GM18519 (cell line): Measurements from ENCODE around the gene XPR1.

Source experiments
- ATAC-seq: cut with Tn5 transposase; IDR thresholded peaks from one replicate; pipeline ENCODE4 v1.9.1; 2021; ENCODE audit warnings: mild to moderate bottlenecking, moderate library complexity; ENCODE audit not compliant: unreplicated experiment, low FRiP score

The XPR1 gene

DNA sequence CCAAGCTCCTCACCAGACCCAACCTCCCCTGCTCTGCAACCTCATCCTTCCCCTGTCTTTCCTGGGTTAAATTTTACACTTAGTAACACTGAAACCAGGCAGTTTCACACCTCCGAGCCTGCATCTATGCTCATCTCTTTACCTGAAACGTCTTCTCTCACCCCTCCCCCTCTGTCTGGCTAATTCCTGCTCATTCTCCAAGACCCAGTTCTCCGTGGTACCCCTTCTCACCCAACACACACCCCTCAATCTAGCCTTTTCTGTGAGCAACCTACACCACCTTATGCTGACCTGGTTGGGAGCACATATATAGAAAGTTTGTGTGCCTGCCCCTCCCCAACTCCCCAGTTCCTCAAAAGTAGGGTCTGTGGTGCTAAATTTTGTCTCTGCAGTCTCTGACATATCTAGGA is 277.2 kb downstream of the XPR1 start:
- no peak for ATAC-seq

DNA sequence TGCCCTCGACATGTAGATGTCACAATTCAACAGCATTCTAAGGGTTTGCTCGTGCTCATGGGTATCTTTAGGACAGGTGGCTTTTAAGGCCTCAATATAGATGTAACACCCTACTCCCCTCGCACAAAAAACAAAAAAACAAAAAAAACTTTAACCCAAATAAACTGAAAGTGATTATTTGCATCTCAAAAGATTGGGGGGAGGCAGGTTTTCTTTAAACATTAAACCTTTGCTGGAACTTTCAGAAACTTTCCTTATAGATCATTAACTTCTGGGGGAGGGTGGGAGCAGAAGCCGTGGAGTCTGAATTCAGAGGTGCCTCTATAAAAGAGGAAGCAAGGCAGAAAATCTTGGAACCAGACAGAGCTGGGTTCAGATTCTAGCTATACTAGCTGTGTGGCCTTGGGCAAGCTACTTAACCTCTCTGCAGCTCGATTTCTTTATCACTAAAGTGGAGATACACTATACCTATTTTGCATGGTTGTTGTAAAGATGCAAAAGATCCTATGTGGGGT is 277.7 kb downstream of the XPR1 start:
- ATAC-seq = no peak

DNA sequence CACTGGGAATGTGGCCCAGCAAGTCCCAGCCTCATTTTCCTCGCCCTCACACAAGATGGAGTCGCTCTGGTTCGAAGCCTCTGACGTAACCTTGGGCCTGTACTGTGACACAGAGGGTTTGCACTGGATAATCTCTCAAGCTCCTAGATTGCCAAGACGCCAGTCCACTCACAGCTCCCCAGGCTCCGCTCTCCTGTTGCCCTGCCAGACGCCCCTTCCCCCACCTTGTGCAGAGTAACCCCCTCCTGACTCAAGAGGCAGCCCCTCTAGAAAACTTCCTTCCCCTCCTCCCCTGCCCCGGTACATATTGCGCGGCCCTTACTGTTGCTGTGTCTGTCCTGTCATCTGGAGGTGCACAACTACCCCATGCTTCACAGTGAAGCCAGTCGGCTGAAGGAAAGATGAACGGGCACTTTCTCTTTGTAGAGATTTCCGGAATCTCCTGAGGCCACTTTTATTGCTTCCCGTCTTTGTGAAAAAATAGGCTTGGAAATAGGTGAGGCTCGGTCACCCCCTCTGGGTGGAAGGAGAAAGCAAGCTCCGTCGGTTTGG is 279.9 kb downstream of the XPR1 start:
- ATAC-seq = no peak

DNA sequence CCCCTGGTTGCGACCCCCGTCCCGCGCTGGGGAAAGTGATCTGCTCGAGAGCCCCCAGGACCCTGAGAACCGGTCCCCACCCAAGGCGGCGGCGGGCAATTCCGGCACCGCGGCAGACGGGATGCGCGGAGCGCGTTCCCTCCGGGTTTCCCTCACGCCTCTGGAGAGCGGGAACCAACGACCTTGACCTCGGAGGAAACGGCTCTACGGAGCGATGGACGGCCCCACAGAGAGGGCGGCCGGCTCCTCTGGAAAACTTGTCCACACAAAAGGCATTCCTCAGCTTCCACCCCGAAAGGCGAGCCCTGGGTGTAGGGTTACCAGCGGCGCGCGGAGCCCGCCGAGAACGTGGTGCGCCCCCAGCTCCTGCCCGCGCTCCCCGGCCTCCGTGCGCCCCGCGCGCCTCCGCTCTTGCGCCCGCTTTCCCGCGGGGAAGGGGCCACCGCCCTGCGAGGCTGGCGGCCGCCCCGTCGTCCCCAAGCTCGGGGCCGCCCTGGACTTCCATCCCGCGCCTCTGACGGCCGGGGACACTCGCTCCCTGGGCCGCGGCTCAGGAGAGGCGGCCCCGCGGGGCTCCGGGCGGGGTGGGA is 280.5 kb downstream of the XPR1 start:
- no peak for ATAC-seq

DNA sequence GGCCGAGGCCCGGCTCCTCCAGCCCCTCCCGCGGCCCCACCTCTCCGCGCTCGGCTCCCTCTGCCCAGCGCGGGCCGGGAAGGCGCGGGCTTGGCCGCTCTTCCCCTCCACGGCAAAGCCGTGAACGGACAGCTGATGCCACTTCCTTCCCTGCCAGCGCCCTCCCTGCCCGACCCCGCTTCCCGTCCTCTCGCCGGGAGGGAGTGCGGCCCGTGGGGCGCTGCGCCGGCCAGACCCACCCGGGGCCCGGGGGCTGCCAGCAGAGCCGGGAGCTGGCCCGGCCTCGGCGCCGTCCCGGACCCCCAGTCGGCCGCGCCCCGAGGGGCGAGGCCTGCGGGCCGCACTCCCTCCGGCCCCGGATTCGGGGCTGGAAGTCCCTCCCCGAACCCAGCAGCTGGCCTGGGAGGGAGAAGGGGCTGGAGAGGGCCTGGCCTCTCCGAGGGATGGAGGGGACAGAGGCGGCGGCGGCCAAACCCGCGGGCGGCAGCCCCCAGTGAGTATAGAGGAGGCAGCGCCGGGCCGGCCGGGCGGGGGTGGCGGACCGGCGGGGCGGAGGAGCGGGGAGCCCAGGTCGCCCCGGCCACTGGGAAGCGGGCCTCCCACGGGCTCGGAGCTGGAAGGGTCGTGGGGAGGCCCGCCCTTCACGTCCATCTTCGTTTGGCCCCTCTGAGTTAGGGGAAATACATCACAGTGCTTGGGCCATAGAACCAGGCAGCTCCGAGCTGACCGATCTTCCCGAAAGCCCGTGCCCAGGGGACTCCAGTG is 281.2 kb downstream of the XPR1 start, which contains the start of gene KIAA1614:
Gene KIAA1614 (plus strand): TSS at position 97 of the 765 bp plus-strand sequence. CDS start 347 bp downstream, at position 444.
- no peak for ATAC-seq

DNA sequence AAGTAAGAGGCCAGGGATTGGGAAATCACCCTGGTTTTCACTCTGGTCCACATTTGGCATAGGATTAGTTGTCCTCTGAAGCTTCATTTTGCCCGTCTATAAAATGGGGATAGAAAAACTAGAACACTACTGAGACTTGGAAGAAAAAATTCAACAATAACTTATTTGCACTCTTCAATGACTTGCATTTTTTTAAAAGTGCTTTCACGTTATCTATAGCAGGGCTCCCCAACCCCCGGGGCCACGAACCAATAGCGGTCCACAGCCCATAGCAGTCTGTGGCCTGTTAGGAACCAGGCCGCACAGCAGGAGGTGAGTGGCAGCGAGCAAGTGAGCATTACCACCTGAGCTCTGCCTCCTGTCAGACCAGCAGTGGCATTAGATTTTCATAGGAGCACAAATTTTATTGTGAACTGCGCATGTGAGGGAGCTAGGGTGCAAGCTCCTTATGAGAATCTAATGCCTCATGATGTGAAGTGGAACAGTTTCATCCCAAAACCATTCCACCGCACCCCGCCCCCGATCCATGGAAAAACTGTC is 283.7 kb downstream of the XPR1 start:
- no peak for ATAC-seq

DNA sequence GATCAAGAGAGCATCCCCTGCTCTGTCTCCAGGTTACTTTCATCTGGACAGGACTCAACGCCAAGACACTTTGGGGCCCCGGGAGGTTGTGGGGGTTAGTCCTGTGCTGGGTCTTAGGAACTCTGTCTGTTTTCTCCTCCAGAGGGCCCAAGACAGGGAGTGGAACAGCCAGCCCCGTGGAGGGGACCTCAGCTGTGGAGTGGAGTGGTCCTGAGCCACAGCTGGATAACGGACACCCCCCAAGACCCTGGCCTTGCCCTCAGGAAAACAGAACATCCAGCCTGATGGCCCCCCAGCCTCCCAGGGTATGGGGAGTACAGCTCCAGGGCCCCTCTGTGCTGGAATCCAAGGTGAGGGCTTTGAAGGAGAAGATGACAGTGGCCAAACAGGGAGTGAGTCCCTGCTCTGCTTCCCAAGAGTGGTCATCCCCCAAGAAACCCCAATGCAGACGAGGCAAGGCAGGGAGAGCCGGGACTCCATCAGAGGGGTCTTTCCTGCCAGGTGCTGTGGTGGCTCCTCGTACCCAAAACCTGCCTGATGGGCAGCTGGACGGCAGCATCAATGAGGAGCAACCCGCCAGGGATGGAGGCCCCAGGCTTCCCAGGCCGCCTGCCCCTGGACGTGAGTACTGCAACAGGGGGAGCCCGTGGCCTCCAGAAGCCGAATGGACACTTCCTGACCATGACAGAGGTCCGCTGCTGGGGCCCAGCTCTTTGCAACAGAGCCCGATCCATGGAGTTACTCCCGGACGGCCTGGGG is 284.4 kb downstream of the XPR1 start:
- ATAC-seq = no peak

DNA sequence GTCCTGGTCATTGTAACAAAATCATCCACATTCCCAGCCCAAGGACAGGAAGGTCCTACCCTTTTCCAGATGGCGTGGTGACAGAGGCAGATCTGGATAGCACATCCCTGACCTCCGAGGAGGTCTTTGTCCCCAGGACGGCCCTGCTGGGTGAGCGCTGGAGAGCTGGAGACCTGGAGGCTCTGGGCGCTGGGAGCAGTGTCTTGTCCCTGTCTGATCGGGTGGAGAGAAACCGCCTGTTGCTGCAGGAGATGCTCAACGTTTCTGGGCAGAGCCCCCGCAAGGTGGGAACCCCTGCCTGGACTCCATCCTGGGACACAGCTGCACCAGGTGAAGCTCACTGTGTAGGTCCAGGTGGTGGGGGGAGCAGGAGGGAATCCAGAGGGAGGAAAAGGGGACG is 284.9 kb downstream of the XPR1 start:
- no peak for ATAC-seq

DNA sequence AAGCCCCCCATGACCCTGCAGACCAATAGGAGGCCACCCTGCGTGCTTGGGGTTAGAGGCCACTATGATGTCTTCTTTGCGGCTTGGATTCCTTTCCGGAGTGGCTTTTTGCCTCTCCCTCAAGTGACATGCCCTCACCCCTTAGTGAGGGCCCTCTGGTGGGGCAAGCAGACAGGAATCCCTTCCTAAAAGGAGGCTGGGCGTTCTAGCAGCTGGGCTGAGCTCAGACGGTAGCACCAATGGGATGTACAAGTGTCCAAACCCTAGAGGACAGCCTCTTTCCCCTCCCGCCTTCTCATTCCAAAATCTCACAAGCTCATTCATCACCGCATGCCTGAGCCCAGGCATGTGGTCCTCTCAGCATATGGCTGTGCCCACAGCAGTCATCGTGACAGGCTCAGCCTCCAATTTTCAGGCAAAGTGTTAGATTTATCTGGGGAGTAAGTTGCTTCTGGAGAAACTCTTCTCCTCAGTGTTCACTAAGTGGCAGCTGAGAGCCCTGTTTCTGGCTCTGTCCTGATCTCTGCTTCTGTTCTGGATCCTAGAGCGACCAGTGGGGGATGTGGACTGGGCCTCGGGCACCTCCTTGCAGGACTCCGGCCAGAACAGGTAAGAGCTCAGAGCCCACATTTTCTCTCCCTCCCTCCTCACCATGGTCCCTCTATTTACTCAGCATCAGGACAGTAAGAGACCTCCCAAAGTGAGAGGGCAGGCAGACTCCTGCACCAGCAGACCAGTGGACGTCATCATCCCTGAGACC is 285.7 kb downstream of the XPR1 start:
- ATAC-seq = no peak

DNA sequence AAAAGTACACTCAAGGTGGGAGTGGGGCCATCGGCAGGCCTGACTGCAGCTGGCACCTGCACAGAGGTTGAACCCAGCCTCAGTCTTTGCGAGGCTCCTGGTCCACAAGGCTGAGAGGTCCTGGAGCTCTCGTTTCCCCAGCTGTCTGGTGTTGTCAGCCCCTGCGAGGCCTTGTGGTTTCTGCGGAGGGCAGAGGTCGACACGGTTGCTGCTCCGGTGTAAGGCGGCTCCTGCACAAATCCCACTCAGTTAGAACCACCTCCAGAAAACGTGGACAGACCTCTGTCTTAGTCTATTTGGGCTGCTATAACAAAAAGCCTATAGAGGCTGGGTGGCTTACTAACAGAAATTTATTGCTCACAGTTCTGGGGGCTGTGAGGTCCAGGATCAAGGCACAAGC is 286.7 kb downstream of the XPR1 start:
- ATAC-seq = no peak

DNA sequence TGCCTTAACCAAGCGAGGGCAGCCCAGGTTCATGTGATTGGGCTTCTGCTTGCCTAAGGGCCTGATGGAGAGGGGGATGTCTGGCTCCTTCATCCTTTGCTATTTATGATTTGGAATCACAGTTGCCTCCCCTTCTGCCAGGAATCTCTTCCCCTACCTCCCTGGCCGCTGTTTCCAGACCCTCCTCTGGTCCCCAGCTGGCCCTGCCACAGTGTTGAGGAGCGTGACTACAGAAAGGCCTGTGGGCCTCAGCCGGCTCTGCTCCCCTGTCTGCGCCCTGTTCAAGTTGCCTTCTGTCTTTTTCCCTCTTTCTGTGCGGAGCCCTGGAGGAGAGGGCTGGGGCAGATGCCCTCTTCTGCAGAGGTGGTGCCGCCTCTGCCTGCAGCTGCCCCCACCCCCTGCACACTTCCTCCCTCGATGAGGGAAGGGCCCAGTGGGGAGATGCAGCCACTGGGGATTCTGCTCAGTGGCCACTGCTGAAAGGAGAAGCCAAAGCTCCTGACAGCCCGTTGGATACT is 287.4 kb downstream of the XPR1 start:
- ATAC-seq = no peak

DNA sequence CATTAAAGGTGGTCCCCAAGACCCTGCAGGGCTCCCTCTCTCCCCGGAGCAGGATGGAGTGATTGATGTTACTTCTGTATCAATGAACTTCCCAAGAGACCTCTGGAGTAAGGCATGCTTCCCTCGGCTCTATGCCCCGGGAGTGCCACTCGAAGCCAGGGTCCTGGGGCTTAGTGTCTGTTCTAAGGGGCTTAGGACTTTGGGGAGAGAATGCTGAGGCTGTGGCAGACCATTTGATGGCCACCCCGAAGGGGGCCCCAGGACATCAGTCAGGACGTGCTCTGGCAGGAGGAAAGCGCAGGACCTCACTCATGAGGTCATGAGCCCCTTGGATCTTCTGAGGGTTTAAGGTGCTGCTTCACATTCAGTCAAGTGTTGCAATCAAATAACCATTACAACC is 288.4 kb downstream of the XPR1 start:
- no peak for ATAC-seq

DNA sequence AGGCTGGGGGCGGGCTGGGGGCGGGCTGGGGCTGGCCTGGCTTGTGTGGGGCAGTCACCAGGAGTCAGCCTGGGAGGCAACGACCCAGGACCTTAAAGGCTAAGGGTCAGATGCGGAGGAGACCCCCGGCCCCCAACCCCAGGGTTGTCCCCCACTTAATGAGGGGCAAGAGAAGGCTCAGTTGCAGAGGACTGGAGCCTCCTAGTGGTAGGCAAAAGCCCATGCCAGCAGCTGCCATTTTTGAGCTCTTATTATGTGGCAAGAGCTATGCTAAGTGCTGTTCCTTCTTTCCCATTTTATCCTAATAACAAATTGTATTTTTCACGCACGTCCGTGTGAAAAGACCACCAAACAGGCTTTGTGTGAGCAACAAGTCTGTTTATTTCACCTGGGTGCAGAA is 288.9 kb downstream of the XPR1 start:
- no peak for ATAC-seq

DNA sequence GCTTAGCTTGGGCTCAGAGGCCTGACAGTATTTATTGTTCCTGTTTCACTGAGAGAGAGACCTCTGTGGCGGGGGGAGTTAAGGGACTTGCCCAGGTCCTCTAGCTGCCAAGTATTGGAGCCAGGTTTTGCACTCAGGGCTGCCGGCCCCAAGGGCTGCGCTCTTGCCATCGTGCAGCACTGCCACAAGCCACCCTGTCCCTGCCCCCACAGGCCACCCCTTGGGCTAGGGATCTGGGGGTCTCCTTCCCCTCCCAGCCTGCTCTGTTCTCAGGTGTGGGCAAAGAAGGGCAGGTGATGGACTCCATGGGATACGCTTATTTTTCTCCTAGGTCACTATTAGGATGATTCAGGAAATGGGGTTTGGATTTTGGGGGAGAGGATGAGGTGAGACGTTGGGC is 289.6 kb downstream of the XPR1 start:
- no peak for ATAC-seq

DNA sequence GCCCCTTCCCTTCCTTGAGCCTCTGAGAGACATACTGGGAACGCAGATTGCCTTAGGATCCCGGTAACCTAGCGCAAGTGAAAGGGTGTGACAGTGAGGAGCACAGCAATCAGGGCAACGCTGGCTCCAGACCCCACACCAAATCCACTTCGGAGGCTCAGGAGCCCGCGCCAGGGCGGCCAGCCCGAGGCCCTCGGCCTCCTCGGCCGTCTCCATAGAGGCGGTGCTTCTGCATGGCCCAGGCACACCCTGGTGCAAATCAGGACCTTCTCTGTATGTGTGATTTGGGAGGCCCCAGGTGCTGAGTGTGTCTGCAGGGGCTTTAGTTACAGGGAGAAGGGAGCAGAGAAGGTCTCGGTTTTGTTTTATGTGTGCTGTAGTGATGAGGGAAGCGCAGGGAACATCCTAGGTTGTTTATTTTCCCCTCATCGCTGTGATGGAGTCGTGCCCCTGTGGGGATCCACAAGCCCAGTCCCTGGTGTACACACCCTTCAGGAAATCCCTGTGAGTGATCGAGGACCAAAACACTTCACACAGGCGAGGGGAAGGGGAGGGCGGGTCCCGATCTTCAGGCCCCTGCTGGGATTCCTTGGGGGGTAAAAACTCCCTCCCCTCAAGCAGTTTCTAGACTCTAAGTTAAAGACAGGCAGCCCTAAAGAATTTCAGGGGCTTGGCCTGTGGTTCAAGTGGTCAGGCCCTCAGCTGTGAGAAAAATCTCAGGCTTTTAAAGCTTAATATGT is 290.2 kb downstream of the XPR1 start:
- ATAC-seq = no peak

DNA sequence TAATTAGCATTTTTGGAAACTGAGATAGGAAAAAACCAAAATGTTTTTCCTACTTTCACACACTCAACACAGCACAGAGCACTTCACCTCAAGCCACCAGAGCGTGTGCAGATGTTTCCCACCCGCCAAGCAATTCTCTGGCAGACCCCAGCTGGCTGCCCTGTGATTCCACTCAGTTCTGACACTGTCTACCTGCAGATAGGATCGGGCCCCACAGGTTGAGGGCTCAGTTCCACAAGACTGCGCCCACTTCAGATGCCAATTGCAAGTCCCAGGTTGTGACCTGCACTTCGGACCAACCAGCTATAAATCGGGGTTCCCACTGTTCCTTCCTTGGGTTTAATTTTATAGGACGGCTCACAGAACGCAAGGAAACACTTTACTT is 290.8 kb downstream of the XPR1 start:
- no peak for ATAC-seq

DNA sequence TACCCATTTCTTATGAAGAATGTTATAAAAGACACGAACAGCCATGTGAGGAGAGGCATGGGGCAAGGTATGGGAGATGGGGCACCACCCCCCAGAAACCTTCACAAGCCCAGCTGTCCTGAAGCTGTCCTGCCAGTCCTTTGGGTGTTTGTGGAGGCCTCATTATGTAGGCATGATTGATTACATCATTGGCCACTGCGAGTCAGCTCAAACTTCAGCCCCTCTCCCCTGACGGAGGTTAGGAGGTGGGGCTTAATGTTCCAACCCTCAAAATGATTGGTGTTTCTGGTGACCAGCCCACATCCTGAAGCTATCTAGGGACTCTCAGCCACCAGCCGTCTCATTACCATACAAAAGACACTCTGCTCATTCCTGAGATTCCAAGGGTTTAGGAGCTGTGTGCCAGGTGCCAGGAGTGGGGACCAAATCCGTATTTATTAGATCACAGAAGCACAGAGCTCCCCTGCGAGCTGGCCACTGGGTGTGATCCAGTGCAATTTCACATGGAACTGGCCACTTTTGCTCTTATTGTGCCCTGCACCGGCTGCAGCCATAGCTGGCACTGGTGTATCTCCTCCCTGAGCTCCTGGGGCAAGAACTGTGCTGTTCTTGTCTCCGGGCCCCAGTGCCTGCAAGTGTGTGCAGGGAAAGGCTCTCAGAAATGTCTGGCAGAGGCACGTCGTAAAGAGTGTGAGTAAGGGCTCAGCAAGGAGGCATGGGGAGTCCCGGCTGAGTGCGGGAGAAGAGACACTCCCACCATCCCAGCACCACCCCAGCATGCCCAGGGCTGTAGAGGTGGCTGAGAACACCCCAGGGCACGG is 291.4 kb downstream of the XPR1 start:
- ATAC-seq = no peak

DNA sequence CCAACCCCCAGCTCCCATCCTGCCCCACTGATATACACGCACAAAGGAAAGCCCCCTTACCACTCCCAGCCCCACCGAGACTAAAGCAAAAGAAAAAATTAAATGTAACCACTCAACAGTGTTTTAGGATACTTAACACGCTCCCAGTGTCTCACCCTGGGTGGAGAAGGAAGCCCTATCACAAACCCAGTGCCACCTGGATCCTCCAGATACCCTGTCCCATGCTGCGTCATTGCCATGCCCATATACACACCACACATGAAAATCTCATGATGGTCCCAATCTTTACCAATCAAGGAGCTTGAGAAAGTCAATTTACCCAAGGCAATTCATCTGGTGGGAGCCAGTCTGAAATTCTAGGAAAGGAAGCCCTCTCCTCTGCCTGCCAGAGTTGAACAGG is 292.1 kb downstream of the XPR1 start:
- ATAC-seq = no peak
